ENCODE results near the gene SEC11A.

Gene SEC11A

DNA sequence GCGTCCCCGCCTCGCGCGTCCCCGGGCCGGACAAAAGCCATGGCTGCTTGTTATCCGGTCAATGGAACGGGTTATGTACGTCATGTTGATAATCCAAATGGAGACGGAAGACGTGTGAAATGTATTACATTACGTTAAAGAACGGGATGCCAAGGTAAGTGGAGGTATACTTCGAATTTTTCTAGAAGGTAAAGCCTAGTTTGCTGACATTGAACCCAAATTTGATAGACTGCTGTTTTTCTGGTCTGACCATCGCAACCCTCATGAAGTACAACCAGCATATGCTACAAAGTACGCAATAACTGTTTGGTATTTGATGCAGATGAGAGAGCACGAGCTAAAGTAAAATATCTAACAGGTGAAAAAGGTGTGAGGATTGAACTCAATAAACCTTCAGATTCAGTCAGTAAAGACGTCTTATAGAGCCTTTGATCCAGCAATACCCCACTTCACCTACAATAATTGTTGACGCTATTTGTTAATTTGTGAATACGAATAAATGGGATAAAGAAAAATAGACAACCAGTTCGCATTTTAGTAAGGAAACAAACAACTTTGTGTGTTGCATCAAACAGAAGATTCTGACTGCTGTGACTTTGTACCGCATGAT lies 81.6 kb downstream of the SEC11A start:
- no peak for DNase-seq

DNA sequence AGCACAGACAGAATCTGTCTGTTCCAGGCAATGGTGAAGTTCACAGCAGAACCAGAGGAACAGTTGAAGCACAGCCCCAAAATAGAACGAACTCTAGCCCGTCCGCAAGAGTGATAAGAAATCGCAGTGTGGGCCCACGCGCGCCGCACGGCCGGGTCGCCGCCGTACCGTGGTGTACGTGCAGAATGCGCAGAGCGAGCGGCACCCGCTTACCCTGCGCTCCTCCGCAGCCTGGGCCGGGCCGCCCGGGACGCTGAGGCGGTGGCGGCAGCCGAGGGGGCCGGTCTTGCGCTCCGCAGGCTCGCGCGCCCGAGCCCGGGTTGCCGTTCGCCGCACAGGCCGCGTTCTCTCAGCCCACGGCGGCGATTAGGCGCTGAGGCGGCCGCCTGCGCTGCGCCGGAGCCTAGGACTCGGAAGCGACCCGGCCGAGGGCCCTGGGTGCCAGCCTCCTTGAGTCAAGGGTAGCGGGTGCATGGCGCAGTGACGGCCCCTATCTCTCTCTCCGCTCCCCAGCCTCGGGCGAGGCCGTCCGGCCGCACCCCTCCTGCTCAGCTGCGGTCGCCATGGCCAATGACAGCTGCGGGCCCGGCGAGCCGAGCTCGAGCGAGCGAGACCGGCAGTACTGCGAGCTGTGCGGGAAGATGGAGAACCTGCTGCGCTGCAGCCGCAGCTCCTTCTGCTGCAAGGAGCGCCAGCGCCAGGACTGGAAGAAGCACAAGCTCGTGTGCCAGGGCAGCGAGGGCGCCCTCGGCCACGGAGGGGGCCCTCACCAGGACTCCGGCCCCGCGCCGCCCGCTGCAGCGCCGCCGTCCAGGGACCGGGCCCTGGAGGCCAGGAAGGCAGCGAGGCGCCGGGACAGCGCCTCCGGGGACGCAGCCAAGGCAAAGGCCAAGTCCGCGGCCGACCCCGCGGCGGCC lies 82.4 kb downstream of the SEC11A start:
- DNase-seq: peak; percentile 35

GRCh38 chr15:84631706-84632272 lies 84.2 kb downstream of the SEC11A start:
- no peak for DNase-seq

- DNase-seq: no peak
These were observed 86.9 kb downstream of the SEC11A start for GRCh38 chr15:84629033-84629432.

GRCh38 chr15:84625123-84625522 lies 90.8 kb downstream of the SEC11A start:
- DNase-seq: no peak

DNA sequence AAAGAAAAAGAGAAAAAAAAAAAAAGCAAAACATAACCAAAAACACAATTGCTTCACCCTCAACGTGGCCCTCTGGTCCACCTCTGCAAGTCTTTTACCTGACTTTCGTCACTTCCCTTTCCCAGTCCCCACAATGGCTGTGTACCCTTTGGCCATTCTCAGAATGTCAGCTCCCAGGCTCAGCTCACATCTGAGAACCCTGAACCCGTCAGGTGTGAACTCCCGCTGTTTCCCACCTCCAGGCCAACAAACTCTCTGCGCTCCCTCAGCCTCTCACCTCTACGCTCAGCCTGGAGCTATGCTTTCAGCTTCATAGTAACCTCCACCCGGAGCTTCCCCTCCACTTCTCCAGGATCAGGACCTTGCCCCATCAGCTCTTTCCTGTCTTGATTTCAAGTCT lies 91.6 kb downstream of the SEC11A start:
- DNase-seq: no peak

DNA sequence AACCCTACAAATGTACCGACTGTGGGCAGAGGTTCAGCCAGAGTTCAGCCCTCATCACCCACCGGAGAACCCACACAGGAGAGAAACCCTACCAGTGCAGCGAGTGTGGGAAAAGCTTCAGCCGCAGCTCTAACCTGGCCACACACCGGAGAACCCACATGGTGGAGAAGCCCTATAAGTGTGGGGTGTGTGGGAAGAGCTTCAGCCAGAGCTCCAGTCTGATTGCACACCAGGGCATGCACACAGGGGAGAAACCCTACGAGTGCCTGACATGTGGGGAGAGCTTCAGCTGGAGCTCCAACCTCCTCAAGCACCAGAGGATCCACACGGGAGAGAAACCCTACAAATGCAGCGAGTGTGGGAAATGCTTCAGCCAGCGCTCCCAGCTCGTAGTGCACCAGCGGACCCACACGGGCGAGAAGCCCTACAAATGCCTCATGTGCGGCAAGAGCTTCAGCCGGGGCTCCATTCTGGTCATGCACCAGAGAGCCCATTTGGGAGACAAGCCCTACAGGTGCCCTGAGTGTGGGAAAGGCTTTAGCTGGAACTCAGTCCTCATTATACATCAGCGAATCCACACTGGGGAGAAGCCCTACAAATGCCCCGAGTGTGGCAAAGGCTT lies 94.5 kb downstream of the SEC11A start:
- DNase-seq: no peak

DNA sequence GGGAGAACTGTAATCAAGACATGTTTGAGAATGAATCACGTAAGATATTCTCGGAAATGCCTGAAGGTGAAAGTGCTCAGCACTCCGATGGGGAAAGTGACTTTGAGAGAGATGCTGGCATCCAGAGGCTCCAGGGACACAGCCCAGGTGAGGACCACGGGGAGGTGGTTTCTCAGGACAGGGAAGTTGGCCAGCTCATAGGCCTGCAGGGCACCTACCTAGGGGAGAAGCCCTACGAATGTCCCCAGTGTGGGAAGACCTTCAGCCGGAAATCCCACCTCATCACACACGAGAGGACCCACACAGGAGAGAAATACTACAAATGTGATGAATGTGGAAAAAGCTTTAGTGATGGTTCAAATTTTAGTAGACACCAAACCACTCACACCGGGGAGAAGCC lies 95.3 kb downstream of the SEC11A start:
- DNase-seq: no peak

All from NCI-H510A treated with DMSO at 0.1 percent for 48 hours (cell line).